HG03025 (cell line): Measurements from ENCODE around the gene HERC3.

Source experiments
- ATAC-seq: cut with Tn5 transposase; IDR thresholded peaks from one replicate; pipeline ENCODE4 v1.9.1; 2021; ENCODE audit warnings: mild to moderate bottlenecking, moderate library complexity; ENCODE audit not compliant: unreplicated experiment, low FRiP score

The HERC3 gene

DNA sequence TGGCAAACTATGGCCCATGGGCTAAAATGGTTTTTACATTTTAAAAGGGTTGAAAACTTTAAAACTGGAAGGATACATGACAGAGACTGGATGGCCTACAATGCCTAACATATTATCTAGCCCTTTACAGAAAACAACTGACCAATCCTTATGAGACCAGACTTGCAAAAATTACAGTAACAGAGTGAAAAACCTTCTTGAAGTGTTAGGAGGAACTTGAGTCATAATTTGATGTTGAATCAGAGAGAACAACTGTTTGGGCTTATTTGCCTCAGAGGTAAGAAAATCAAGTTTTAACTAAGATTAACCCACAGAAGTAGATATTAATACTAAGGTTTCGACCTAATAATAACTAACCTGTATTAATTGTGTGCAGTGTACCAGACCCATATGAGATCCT, 117.7 kb downstream of the HERC3 start:
- ATAC-seq: no peak

DNA sequence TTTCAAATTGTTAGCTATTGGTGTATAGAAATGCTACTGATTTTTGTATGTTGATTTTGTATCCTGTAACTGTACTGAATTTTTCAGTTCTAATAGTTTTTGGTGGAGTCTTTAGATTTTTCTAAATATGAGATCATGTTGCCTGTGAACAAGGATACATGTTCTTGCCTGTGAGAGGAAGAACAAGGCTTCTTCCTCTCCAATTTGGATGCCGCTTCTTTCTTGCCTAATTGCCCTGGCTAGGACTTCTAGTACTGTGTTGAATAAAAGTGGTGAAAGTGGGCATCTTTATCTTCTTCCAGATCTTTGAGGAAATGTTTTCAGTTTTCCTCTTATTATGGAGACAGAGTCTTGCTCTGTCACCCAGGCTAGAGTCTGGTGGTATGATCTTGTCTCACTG, 121.5 kb downstream of the HERC3 start:
- ATAC-seq: no peak

DNA sequence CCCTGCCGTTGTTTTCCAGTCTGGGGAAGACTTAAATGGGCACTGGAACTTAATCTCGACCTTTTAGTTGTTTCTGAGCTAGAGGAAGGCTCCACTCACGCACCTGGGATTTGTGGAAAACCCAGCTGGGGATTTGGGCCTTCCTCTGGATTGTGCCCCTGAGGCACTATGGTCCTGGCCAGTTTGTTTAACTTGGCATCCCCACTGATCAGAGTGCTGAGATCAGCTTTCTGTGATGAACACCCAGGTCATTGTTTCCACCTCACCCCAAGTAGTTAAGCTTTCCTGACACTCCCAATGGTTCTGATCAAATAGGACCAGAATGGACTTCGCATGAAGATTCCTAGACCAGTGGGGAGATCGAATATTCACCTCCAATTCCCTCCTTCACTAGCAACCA, 125.8 kb downstream of the HERC3 start:
- no peak for ATAC-seq

DNA sequence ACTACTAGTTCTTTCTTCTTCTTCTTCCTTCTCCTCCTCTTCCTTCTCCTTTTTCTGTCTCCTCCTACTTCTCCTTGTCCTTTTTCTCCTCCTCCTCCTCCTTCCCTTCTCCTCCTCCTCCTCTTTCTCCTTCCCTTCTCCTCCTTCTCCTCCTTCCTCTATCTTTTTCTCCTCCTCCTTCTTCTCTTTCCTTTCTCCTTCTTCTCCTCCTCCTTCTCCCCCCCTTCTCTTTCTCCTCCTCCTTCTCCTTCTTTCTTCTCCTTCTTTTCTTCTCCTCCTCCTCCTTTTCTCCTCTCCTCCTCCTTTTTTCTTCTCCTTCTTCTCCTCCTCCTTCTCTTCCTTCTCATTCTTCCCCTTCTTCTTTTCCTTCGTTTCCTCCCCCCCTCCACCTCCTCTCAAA, 127.1 kb downstream of the HERC3 start:
- ATAC-seq: no peak

- ATAC-seq: no peak
These were observed 128.5 kb downstream of the HERC3 start for GRCh38 chr4:88720451-88721428.

- no peak for ATAC-seq
These were observed 130.0 kb downstream of the HERC3 start for GRCh38 chr4:88722276-88722780.

GRCh38 chr4:88722828-88723227, 130.5 kb downstream of the HERC3 start:
- ATAC-seq: no peak

DNA sequence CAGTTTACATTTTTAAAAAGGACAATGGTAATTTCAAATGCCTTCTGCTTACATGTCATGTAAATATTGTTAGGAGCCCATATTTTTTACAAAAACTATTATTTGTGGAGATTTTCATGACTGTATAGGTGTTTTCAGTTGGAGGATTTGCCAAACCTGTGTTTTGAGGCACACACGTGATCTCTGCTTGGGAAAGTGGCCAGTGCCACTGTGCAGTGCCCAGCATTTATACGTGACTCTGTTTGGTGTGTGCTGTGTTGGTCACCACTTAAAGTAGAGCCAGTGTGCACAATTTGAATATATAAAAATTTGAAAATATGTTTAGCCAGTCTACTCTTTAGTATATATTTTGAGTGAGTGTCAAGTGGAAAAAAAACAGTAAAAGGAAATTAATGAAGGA, 132.1 kb downstream of the HERC3 start:
- no peak for ATAC-seq

DNA sequence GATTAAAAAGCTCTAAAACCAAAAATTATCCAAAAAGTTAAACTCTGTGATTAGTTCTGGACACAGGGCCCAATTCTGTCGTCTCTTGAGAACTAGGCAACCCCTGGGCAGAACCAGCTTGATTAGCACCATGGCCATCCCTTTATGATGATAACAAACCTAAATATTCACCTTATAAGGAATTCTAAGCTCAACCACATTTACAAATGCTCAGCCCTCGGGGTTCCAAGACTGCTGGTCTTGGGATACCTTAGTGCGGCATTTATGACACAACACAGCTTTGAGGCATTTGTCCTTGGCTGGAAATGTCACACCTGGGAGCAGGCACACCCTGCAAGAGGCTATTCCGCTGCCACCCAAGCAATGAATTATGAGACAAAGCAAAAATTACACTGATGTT, 132.9 kb downstream of the HERC3 start:
- ATAC-seq: no peak

- ATAC-seq: no peak
These were observed 133.7 kb downstream of the HERC3 start for GRCh38 chr4:88725986-88726385.

DNA sequence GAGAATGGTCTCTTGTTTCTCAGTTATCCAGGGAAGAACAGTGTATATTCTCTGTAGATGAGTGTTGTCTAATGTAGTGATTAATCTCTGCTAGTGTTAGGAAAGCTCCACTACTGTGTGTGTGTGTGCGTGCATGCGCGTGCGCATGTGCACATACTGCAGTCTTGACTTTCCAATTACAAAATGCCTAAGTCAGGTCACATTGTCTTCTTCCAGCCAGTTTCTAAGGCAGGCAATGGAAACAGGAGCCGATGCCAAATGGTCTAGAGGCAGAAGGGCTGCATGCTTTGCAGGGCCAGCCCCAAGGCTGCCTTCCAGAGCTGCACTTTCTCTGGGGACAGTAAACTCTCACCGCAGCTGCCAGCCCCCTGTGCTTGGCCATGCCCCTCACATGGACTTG, 135.9 kb downstream of the HERC3 start:
- ATAC-seq: no peak

- no peak for ATAC-seq
These were observed 137.0 kb downstream of the HERC3 start for GRCh38 chr4:88729146-88729760.

GRCh38 chr4:88730811-88731210, 138.5 kb downstream of the HERC3 start:
- ATAC-seq: no peak

GRCh38 chr4:88731381-88731780, 139.1 kb downstream of the HERC3 start:
- ATAC-seq: no peak

DNA sequence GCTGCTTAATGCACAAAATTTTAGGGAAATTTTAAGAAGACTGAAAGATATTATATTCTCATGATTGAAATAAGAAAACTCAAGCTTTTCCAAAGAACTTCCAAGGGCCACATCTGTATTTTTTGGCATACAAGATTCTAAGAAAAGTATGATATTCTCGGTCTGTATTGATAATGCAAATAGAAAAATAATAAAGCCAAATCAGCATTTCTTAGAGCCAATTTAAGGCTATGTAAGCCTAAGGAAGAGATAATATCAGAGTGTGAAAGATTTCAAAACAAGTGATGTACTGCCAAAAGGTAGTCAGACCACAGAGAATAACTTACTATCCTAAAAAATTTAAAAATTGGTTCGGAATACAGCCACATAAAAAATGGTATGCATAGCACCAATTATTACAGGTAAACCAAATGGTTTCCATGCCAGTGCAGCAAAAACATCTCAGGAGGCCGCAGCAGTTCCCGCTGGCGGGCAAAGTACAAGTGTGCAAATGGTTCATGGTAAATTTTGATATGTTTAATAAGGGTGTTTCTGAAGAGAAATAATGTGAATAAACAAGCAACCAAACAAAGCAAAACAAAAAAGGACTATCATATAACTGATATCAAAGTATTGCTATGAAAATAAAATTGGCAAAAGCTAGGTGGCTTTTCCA, 140.6 kb downstream of the HERC3 start:
- no peak for ATAC-seq

- ATAC-seq: no peak
These were observed 142.2 kb downstream of the HERC3 start for GRCh38 chr4:88734403-88734949.

DNA sequence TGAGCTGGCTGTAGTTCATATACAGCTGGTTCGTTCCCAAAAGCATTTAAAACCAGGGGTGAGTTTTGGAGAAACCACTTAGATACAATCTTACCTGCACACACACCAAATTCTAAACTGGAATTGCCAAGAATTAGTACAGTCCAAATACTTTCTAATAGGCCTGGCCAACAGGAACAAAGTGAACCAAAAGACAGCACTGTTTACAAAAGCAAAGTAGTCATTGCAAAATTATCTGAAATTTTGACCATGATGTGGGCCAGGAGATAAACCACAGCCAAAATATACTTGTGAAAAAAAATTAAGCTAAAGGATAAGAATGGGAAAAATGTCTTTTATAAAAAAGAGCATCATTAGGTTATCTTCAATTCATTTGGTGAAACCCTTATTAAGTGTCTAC, 143.3 kb downstream of the HERC3 start:
- ATAC-seq: no peak

DNA sequence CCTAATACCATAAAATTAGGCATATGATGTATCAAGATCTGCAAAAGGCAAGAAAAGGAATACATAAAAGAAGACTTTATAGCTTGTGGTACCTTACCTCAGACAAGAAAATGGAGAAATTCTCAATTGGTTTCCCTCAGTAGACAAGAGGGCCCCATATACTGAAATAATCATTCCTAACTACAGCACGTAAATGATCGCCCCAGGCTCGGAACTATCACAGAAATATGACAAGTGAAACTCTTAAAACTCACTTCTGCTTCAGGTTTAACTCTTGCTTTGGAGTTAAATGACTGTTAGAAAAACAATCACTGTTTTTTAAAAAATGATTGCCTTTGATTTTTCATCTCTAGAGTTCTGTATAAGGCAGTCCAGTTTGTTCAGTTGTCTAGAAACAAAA, 144.0 kb downstream of the HERC3 start:
- ATAC-seq: no peak

DNA sequence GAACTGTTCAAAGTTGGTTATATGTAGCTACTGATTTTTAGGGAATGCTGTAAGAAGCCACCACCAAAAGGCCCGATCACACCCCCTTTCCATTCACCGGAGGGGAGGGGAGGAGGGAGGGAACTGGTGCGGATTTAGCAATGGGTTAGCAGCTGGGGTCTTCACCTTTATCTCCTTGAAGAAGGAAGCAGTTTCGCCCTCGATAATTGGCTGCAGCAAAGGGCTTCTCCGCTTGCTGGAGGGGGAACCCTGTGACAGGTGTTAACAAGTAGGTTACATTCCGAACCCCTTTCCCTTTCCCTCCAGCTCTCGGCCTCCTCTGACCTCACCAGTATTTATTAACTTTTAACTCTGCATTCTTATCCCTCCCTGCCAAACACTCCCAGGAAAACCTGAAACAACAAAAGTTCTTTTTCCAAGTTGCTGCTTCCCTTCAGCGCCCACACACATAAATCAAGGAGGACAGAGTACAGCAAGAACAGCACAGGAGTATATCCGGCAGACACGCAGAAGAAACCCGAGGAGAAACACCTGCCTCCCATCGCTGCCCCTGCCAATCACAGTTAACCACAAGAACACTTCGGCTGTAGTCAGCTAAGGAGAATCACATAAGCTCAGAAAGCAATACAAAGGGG, 145.1 kb downstream of the HERC3 start:
- no peak for ATAC-seq

DNA sequence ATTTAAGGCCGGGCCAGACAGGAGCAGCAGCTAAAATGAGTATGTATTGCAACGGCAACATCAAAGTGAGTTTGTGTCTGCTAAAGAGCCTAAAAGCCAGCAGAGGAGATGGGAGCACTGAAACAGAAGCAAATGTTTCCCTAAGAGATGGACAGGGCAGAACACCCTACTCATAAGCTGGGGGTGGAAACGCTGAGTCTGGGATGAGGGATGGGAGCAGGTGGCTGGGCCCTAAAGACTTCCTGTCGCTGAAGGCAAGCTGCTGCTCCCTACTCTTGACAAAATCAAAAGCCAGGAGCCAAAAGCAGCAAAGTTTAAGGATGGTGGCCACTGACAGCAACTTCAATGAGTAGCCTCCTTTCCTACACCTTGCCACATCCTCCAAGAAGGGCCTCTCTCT, 145.9 kb downstream of the HERC3 start:
- ATAC-seq: no peak
